KBM-7 (cell line): ENCODE measurements around the gene CHD1L.
"Not testable (repeated sequence)": the region's sequence is repeated elsewhere in the genome, so short reads cannot be mapped to it uniquely, and the experiment has no call there.

Experiments
- DNase-seq: peaks from one replicate; pipeline ENCODE4 v3.0.0-alpha.2; 2015
- in situ Hi-C: fragments of 300-500 bp; cut with MboI; formaldehyde crosslinking; loops from 2 replicates; pipeline ENCODE4 v1.14.3; 2020; ENCODE audit warnings: low sequenced_read_pairs, low pct_unique_long_range_greater_than_20kb, mixed read lengths

CHD1L gene

GRCh38 chr1:147326933-147327687 lies 84.6 kb downstream of the CHD1L start:
- in situ Hi-C loops, DNase-seq: not testable (repeated sequence)

- in situ Hi-C loops: no loop called here
- DNase-seq: no peak
Observed at GRCh38 chr1:147334292-147334691, 91.8 kb downstream of the CHD1L start.

GRCh38 chr1:147336291-147336690 lies 93.8 kb downstream of the CHD1L start:
- DNase-seq: no peak
- in situ Hi-C loops: no loop called here

GRCh38 chr1:147337040-147337630 lies 94.7 kb downstream of the CHD1L start:
- DNase-seq: no peak
- in situ Hi-C loops: no loop called here

- in situ Hi-C loops: no loop called here
- DNase-seq: no peak
Observed at GRCh38 chr1:147338571-147338970, 96.1 kb downstream of the CHD1L start.

GRCh38 chr1:147341246-147341645 lies 98.8 kb downstream of the CHD1L start:
- no peak for DNase-seq
- in situ Hi-C loops: no loop called here
